Inferior parietal cortex (tissue), 1 donor: ENCODE results near the gene LENEP.
"Not testable (repeated sequence)": the region's sequence is repeated elsewhere in the genome, so short reads cannot be mapped to it uniquely, and the experiment has no call there.

ENCODE experiments used
- DNase-seq: peaks from one replicate; pipeline ENCODE4 v3.0.0-alpha.2; 2016; ENCODE audit errors: extremely low spot score

LENEP gene

DNA sequence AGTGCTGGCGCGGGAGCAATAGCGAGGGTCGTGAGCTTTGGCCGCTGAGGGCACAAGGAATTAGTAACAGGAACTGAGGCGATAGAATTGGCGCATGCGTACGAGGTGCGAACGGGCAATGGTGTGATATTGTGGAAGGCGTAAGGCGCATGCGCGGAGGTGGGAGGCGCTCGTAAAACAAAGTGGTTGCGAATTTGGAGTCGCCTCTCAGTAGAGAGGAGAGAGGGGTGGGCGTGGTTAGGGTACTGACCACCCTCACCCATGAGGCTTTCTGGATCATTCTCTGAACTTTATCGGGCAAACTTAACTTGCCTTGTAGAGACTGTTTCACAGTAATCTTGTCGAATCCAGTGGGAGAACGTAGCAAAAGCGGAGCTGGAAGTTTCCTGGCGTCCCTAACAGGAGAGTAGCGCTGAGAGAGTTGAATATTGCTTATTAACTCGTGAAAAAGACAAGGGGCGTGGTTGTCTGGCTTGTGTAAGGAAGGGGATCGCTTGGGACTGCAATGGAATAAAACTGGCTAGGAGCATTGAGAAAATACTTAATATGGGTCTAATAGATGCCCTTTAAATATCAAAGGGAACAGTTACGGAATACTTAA lies 18.5 kb upstream of the LENEP start:
- peak; percentile 97 for DNase-seq

DNA sequence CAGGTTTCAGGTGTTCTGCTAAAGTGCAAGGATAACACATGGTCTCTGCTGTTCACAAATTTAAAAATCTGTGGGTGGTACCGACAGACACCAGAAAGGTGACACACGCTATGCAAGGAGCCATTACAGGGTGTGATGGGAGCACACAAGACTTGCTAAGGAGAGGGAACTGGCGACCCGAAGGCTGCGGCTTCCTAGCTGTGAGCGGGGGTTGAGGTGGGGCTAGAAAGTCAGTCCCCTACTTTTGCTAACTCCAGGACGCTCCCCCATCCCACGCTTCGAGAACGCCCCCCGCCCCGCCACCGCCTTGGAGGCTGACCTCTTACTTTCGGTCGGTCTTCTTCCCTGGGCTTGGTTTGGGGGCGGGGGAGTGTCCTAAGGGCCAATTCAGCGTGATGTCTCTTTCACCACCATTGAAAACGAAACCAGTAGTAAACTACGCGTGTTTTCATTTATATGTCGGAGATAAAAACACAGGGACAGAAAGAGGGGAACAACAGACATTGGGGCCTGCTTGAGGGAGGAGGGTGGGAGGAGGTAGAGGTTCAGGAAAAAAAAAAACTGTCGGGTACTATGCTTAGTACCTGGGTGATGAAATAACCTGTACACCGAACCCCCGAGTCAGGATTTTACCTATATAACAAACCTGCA lies 17.9 kb upstream of the LENEP start:
- no peak for DNase-seq

DNA sequence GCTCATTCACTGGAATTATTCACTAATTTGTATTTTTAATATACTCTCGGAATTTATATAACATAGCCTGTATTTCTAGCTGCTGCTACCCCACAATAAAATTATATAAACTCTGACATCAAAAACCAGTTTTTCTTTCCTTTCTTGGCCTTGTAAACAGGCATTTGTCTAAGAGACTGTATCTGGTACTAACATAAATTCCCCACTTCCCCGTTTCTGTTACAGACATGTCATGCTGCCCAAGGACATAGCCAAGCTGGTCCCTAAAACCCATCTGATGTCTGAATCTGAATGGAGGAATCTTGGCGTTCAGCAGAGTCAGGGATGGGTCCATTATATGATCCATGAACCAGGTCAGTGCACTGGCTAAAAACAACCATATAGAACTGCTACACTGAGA lies 15.6 kb upstream of the LENEP start:
- not testable (repeated sequence) for DNase-seq

DNA sequence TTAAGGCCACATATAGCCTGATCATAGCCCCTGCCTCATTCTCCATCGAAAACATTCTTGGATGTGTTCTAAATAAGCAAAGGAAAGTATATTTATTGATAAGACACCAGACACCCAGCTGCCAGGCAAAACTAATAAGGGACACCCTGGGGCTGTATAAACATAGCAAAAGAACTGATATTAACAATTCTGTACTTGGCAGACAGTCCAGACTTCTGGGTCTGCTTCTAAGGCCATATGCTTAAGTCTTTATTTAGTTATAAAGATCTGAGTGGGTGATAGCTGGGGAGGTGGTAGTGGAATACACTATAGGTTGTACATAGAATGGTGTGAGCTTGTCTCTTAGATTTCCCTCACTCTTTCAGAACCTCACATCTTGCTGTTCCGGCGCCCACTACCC lies 15.0 kb upstream of the LENEP start:
- DNase-seq, result no peak

DNA sequence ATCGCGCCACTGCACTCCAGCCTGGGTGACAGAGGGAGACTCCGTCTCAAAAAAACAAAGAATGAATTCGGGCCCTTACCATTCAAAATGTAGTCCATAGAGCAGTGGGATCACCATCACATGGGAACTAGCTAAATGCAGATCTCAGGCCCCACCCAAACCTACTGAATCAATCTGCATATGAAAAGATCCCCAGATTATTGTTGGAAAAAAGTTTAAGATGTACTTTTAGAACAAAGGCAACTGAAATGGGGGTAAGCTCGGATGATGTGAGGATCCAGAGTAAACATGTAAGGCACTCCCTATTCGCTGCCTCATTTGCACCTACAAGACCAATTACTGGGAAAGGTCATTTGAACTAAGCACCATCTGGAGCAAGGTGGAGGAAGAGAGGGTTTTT lies 11.0 kb upstream of the LENEP start:
- DNase-seq, result no peak

DNA sequence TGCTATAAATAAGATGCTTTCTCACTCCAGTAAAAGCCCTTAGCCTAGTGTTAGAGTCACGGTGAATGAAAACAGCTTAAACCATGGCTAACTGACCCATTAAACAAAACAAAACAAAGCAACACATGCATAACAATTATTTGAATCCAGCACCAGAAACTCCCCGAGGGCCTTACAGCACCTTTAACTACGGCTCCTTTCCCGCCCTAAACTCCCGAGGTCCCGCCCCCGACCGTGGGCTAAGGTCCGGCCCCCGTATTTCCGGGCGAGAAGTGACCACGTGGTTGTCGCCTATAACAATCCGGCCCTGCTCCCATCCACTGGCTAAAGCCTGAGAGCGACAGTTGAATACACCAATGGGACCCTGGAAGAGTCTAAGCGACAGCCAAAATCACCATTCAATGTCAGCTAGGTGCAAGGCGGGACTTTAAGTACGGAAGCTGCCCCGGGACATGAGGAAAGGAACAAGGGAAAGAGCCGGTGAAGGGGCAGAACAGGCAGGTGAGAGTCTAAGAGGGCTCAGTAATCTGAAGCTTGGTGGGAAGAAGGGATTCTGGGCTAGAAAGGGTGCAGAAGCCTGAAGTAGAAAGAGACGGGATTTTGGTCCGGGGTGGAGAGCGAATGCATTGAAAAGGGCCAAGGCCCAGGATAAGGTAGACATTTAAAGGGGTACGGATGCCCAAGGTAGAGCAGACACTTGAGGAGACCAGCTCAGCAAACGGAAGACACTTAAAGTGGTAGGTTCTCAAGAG lies 10.3 kb upstream of the LENEP start, which contains the start of gene FLAD1:
TSS of gene FLAD1 (plus strand) at position 448 of the 752 bp plus-strand sequence. CDS start 351 bp downstream, outside the sequence.
- DNase-seq, result peak; percentile 100

DNA sequence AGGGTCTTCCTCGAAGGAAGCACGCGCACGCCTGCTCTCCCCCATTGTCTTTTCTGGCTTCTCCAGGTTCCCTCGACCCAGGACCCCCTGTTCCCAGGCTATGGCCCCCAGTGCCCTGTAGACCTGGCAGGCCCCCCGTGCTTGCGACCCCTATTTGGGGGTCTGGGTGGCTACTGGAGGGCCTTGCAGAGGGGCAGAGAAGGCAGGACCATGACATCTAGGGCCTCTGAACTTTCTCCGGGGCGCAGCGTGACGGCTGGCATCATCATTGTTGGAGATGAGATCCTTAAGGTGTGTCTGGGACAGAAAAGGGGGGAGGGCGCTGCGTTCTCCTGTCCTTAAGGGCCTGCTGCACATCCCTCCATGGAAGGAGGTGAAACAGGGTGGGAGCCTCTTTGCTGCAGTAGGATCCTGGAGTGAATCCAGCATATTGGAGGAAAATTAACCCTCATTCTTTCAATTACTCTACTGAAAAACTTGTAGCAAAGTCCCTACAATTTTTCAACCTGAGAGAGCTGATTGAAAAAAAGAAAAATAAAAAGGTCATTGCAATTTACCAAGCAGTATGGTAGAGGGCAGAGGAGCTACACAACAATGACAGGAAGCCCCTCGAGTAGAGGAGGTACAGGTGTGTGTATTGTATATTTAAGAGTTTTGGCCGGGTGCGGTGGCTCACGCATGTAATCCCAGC lies 9.5 kb upstream of the LENEP start:
- no peak for DNase-seq

DNA sequence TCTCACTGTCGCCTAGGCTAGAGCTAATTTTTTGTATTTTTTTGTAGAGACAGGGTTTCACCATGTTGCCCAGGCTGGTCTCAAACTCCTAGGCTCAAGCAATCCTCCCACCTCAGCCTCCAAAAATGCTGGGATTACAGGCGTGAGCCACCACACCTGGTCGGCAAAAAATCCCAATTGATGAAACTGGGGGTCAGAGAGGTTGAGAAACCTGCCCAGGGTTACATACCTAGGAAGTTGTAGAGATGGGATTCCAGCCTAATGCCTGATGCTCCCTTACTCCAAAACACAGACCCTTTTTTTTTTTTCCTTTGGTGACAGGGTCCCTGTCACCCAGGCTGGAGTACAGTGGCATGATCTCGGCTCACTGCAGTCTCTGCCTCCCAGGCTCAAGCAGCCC lies 6.7 kb upstream of the LENEP start:
- DNase-seq, result not testable (repeated sequence)

DNA sequence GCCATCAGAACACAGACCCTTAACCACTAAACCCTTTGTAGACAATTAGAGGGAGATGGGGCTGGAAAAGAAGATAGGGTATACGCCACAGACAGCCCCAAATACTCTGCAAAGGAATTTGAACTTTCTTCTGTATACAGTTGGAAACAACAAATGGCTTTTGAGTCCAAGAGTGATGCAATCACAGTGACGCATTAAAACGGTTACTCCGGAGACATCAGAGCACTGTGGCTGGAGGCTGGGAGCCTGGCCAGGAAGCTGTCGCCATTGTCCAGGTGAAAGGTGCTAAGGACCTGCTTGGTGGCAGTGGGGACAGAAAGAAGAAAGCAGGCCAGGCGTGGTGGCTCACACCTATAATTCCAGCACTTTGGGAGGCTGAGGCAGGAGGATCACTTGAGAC lies 6.1 kb upstream of the LENEP start:
- no peak for DNase-seq

DNA sequence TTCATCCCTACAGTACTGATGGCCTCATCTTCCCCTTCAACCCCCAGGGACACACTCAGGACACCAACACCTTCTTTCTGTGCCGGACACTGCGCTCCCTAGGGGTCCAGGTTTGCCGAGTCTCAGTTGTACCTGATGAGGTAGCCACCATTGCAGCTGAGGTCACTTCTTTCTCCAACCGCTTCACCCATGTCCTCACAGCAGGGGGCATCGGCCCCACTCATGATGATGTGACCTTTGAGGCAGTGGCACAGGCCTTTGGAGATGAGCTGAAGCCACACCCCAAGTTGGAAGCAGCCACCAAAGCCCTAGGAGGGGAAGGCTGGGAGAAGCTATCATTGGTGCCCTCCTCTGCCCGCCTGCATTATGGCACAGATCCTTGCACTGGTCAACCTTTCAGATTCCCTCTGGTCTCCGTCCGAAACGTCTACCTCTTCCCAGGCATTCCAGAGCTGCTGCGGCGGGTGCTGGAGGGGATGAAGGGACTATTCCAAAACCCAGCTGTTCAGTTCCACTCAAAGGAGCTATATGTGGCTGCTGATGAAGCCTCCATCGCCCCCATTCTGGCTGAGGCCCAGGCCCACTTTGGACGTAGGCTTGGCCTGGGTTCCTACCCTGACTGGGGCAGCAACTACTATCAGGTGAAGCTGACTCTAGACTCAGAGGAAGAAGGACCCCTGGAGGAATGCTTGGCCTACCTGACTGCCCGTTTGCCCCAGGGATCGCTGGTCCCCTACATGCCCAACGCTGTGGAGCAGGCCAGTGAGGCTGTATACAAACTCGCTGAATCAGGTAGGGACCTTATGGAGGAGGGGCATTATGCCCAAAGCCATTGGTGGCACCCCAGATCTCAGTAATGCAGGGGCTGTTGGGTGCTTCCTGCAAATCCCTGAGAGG lies 5.1 kb upstream of the LENEP start:
- no peak for DNase-seq

DNA sequence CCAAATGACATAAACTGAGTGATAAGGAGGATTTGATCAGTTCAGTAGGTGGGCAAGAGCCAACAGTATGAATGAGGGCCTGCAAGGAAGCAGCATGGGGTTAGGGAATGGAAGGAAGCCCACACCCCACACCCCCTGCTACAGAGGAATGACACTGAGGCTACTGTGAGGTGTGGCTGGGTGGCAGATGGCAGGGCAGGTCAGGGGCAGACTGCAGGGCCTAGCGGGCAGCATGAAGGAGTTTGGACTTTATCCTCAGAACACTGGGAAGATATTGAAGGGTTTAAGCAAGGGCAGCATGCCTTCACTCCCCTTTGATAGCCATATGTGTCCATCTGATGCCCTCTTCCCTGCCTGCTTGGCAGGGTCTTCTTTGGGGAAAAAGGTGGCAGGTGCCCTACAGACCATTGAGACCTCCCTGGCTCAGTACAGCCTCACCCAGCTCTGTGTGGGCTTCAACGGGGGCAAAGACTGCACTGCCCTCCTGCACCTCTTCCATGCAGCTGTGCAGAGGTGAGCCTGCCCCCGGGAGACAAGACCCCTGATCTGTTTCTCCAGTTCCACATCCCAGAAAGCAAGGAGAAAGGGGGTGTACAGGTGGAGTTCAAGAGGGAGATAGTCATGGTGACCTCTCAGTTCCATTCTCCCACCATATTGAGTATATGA lies 4.1 kb upstream of the LENEP start:
- no peak for DNase-seq

DNA sequence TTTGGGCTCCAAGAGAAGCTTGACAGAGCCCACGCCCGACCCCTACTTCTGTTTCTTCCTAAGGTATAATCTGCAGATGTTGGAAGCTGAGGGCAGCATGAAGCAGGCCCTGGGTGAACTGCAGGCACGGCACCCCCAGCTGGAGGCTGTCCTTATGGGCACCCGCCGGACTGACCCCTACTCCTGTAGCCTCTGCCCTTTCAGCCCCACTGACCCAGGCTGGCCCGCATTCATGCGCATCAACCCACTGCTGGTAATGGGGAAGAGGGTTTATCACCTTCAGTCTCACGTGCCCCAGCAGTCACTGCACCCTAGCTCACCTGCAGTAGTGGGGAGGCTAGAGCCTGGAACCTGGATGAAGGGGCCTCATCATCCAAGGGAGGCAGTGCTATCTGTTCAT lies 3.1 kb upstream of the LENEP start:
- DNase-seq, result no peak

DNA sequence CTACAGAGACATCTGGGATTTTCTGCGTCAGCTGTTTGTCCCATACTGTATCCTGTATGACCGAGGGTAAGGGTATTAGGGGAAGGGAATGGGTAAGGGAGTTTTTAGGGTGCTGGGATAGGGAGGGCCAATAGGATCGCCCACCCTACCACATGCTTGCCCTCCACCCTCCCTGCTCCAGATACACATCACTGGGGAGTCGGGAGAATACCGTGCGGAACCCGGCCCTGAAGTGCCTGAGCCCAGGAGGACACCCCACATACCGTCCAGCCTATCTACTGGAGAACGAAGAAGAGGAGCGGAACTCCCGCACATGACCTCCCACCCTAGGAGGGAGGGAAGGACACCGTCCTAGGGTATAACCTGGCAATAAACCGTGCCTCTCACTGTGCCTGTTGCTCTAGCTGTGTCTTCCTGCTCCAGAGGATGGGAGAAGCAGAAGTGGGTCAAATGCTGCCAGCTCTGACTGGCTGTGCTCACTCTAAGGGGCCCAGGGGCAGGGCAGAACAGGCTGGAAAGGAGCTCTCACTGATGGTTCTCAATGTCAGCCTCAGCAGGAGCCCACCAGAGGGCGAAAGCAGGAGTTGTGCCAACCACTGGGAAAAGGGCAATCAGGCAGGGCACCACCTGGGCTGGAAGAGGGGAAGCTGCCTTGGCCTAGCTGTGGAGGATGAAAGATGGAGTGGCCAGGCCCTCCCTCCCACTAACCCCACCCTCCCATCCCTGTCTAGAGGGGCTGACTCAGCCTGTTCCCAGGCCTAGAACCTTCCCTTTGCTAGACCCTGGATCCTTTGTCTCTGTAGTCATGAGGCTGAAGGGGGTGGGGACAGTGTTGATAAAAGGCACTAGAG lies 440 bp upstream of the LENEP start:
- DNase-seq, result no peak

DNA sequence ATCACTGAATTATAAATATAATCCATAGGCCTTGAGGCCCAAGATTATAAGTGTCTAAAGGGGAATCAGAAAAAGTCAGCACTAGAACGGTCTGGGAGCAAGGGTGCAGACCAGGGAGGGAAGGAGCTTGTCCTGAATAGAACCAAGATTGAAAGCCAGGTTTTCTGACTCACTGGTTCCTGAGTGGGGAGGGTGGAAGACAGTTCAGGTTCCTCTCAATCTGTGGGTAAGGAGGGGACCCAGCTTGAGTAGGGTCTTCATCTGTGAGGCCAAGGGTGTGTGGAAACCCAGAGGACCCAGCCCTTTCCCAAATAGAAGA lies 842 bp downstream of the LENEP start:
- DNase-seq, result no peak

DNA sequence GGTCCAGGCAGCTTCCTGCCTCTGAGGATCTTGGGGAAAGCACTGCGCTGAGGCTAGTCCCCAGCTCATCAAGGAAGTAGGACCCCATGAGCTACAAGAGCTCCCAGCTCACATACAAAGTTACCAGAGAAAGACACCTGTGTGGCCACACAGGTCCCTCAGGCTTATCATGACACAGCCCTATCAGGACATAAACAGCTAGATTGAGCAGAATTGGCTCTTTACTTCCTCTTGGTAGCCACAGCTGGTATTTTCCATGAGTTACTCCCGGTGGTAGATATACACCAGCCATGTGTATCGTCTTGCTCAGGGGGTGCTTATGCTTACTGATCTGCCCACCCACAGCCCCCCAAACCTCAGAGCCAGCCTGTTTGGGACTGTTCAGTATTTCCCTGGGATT lies 1.2 kb downstream of the LENEP start:
- DNase-seq, result no peak

DNA sequence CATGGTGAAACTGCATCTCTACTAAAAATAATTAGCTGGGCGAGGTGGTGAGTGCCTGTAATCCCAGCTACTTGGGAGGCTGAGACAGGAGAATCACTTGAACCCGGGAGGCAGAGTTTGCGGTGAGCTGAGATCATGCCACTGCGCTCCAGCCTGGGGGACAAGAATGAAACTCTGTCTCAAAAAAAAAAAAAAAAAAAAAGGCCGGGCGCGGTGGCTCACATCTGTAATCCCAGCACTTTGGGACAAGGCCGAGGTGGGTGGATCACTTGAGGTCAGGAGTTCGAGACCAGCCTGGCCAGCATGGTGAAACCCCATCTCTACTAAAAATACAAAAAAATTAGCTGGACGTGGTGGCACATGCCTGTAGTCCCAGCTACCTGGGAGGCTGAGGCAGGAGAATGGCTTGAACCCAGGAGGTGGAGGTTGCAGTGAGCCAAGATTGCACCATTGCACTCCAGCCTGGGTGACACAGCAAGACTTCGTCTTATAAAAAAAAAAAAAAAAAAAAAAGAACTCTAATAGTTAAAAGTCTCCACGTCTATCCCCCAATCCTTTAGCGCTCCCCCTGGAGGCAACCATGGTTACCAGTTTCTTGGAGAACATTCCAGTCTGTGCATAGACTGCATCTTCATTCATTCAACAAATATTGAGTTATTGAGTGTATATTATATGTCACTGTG lies 2.1 kb downstream of the LENEP start:
- not testable (repeated sequence) for DNase-seq

DNA sequence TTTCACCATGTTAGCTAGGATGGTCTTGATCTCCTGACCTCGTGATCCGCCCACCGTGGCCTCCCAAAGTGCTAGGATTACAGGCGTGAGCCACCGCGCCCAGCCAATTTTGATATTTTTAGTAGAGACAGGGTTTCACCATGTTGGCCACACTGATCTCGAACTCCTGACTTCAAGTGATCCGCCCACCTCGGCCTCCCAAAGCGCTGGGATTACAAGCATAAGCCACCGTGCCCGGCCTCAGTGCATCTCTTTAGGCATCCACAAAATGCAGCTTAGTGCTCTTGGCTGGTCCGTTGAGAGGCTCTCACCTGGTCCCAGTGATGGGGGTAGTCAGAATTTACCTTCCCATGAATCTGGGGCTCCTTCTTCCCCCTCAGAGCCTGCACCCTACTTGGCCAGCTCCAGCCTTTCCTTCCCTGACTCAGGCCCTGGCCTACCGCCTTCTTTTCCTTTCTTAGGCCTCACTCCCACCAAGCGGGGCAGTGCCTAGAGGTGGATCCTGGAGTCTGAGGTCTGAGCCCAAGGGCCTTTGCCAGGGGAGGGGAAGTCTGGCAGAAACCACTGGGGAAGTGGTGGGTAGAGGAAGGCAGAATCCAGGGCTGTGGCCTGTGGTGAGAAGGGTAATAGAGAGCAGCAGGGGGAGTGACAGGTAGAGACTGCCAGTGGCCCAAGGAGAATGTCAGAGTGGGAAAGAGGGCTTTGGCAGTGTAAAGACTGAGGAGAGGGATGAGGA lies 3.7 kb downstream of the LENEP start:
- DNase-seq, result no peak

DNA sequence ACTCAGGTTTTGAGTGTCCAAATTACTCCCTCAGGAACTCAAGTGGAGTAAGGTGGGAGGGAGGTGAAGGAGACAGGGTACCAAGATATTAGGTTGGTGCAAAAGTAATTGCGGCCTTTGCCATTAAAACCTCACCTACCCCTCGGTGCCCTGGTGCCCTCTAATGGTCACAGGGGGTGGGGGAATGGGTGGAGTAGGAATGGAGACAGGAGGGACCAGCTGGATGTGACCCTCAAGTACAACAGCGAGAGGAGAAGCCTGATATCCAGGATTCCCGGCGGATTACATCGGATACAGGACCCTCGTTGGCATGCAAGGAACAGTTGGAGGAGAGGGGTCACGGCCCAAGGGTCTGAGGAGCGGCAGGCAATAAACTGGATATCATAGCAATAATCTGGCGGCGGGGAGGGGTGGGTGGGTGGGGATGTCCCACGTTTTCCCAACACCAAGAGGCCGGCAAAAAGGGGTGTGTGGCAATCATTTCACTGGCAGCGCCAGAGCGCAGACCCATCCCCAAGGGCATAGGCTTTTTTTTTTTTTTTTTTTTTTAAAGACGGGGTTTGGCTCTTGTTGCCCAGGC lies 4.9 kb downstream of the LENEP start:
- no peak for DNase-seq
